ENCODE data around the gene EPHA4.

GRCh38 chr2:221476195-221476594 lies 95.9 kb downstream of the EPHA4 start:
- TF ChIP-seq POLR2A (IDR thresholded peaks at IDR 0.05): no peak
- TF ChIP-seq CTCF (IDR thresholded peaks at IDR 0.05): no peak

Measured in Peyer's patch (tissue), 4 donors.